ENCODE measurements around the gene GMNN. TPM values are rescaled to one million over a fixed set of nuclear protein-coding genes. Genes with fewer than 3 reads are reported as not detected.
A peak's percentile ranks its signal among the peaks of the same experiment; 100 is the strongest.
"Not testable (repeated sequence)": the region's sequence is repeated elsewhere in the genome, so short reads cannot be mapped to it uniquely, and the experiment has no call there.

GMNN gene
- total RNA-seq = 13.5 TPM

GRCh38 chr6:24774696-24775519, at the start of gene GMNN:
TSS of gene GMNN (plus strand) at chr6:24774937. CDS start at chr6:24777247, 2,310 bp downstream.
- DNase-seq (ENCODE audit: low read depth in 2 of 3, low spot score in 2 of 3) = peak; percentile 95 to 98 (median 97)

- not testable (repeated sequence) for DNase-seq (ENCODE audit: low read depth in 2 of 3, low spot score in 2 of 3)
Observed at GRCh38 chr6:24730653-24731052, 44.1 kb upstream of the GMNN start.

GRCh38 chr6:24731456-24732134, 43.1 kb upstream of the GMNN start:
- not testable (repeated sequence) for DNase-seq (ENCODE audit: low read depth in 2 of 3, low spot score in 2 of 3)

GRCh38 chr6:24734166-24734565, 40.6 kb upstream of the GMNN start:
- no peak for DNase-seq (ENCODE audit: low read depth in 2 of 3, low spot score in 2 of 3)

GRCh38 chr6:24734710-24735109, 40.0 kb upstream of the GMNN start:
- DNase-seq (ENCODE audit: low read depth in 2 of 3, low spot score in 2 of 3) = not testable (repeated sequence)

GRCh38 chr6:24738741-24739140, 36.0 kb upstream of the GMNN start:
- no peak for DNase-seq (ENCODE audit: low read depth in 2 of 3, low spot score in 2 of 3)

- DNase-seq (ENCODE audit: low read depth in 2 of 3, low spot score in 2 of 3) = no peak
Observed at GRCh38 chr6:24740861-24741260, 33.9 kb upstream of the GMNN start.

- no peak for DNase-seq (ENCODE audit: low read depth in 2 of 3, low spot score in 2 of 3)
Observed at GRCh38 chr6:24742216-24742738, 32.5 kb upstream of the GMNN start.

- DNase-seq (ENCODE audit: low read depth in 2 of 3, low spot score in 2 of 3) = peak in 1 of 3 donors; percentile 32
Observed at GRCh38 chr6:24743265-24743943, 31.3 kb upstream of the GMNN start.

GRCh38 chr6:24743944-24744335, 30.8 kb upstream of the GMNN start:
- DNase-seq (ENCODE audit: low read depth in 2 of 3, low spot score in 2 of 3) = peak in 1 of 3 donors; percentile 28

- no peak for DNase-seq (ENCODE audit: low read depth in 2 of 3, low spot score in 2 of 3)
Observed at GRCh38 chr6:24744911-24745310, 29.8 kb upstream of the GMNN start.

- no peak for DNase-seq (ENCODE audit: low read depth in 2 of 3, low spot score in 2 of 3)
Observed at GRCh38 chr6:24749297-24749696, 25.4 kb upstream of the GMNN start.

GRCh38 chr6:24750878-24751277, 23.9 kb upstream of the GMNN start:
- DNase-seq (ENCODE audit: low read depth in 2 of 3, low spot score in 2 of 3) = not testable (repeated sequence)

GRCh38 chr6:24752503-24752902, 22.2 kb upstream of the GMNN start:
- no peak for DNase-seq (ENCODE audit: low read depth in 2 of 3, low spot score in 2 of 3)

GRCh38 chr6:24752917-24753492, 21.7 kb upstream of the GMNN start:
- DNase-seq (ENCODE audit: low read depth in 2 of 3, low spot score in 2 of 3) = no peak

GRCh38 chr6:24753545-24753944, 21.2 kb upstream of the GMNN start:
- DNase-seq (ENCODE audit: low read depth in 2 of 3, low spot score in 2 of 3) = no peak

GRCh38 chr6:24754378-24754777, 20.4 kb upstream of the GMNN start:
- DNase-seq (ENCODE audit: low read depth in 2 of 3, low spot score in 2 of 3) = not testable (repeated sequence)

GRCh38 chr6:24755279-24755678, 19.5 kb upstream of the GMNN start:
- no peak for DNase-seq (ENCODE audit: low read depth in 2 of 3, low spot score in 2 of 3)

GRCh38 chr6:24757611-24758010, 17.1 kb upstream of the GMNN start:
- no peak for DNase-seq (ENCODE audit: low read depth in 2 of 3, low spot score in 2 of 3)

- no peak for DNase-seq (ENCODE audit: low read depth in 2 of 3, low spot score in 2 of 3)
Observed at GRCh38 chr6:24759718-24760117, 15.0 kb upstream of the GMNN start.

- no peak for DNase-seq (ENCODE audit: low read depth in 2 of 3, low spot score in 2 of 3)
Observed at GRCh38 chr6:24760210-24760609, 14.5 kb upstream of the GMNN start.

Measured in hematopoietic multipotent progenitor cell (in vitro differentiated cells).